Measurements from ENCODE around the gene GRIK5. TPM values are rescaled to one million over a fixed set of nuclear protein-coding genes. Genes with fewer than 3 reads are reported as not detected.

GRIK5 gene
- total RNA-seq, 1 donor from 2014 or later: 15.5 TPM

DNA sequence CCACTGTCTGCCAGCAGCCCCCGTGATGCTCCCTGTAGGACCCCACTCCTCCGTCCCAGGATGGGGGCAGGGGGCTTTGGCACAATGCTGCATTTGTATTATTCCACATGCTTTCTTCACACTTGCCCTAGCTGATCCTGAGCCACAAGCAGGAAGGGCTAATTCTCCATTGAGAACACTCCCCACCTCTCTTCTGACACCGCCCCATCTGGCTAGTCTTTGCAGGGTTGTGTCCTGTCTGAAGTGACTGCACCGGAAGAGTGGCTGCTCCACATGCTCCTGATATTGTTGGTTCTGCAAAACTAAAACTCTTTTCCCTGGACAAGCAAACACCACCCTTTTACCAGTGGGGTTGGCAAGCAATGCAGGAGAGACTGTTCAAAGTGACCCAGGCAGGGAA lies 23.9 kb upstream of the GRIK5 start:
- H3K27me3 ChIP-seq: no peaks in the 10 kb centered on the region
- intact Hi-C loops (cut with DNase I): no loop called here
- TF ChIP-seq, protein P1, sequence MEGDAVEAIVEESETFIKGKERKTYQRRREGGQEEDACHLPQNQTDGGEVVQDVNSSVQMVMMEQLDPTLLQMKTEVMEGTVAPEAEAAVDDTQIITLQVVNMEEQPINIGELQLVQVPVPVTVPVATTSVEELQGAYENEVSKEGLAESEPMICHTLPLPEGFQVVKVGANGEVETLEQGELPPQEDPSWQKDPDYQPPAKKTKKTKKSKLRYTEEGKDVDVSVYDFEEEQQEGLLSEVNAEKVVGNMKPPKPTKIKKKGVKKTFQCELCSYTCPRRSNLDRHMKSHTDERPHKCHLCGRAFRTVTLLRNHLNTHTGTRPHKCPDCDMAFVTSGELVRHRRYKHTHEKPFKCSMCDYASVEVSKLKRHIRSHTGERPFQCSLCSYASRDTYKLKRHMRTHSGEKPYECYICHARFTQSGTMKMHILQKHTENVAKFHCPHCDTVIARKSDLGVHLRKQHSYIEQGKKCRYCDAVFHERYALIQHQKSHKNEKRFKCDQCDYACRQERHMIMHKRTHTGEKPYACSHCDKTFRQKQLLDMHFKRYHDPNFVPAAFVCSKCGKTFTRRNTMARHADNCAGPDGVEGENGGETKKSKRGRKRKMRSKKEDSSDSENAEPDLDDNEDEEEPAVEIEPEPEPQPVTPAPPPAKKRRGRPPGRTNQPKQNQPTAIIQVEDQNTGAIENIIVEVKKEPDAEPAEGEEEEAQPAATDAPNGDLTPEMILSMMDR (IDR thresholded peaks at IDR 0.05): no peak
- H3K27ac ChIP-seq: no peak overlapping the region
- no peak overlapping the region for H3K4me3 ChIP-seq
- peaks cover 0 to under 1% of the 10 kb centered on the region in 2 donors for H3K4me1 ChIP-seq
- no peaks in the 10 kb centered on the region for H3K36me3 ChIP-seq
- no peak for DNase-seq (ENCODE audit: low spot score in 2 of 2)
- H3K9me3 ChIP-seq: no peaks in the 10 kb centered on the region

- peaks cover 0 to 5% of the 10 kb centered on the region in 2 donors for H3K4me1 ChIP-seq
- H3K27ac ChIP-seq: no peak overlapping the region
- H3K9me3 ChIP-seq: no peaks in the 10 kb centered on the region
- no peak for DNase-seq (ENCODE audit: low spot score in 2 of 2)
- H3K27me3 ChIP-seq: no peaks in the 10 kb centered on the region
- no peak overlapping the region for H3K4me3 ChIP-seq
- intact Hi-C loops (cut with DNase I): no loop called here
- TF ChIP-seq, protein P1 (IDR thresholded peaks at IDR 0.05): no peak
- no peaks in the 10 kb centered on the region for H3K36me3 ChIP-seq
Measured at GRCh38 chr19:42093505-42093904, 23.5 kb upstream of the GRIK5 start.

DNA sequence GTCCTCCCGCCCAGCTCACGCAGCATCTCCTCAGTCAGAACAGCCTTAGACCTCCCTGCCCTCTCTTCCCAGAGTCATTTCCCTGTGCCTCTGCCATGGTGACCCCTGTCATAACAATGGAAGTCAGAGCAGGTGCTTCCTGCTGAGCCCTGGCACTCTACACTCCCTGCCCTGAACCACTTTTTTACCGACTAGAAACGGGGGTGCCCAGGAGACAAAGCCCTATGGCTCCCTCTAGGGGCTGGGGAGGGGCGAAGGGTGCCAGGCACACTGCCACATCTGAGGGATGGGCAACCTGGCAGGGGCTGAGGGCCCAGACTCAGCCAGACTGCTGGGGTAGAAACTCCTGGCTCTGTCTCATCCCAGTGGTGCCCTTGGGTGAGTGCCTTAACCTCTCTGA lies 22.3 kb upstream of the GRIK5 start:
- intact Hi-C loops (cut with DNase I): no loop called here
- Histone ChIP-seq H3K4me1 (peaks cover 0 to 7% of the 10 kb centered on the region in 2 donors), H3K9me3 (no peaks in the 10 kb centered on the region), H3K27ac (no peak overlapping the region), H3K36me3 (no peaks in the 10 kb centered on the region), H3K4me3 (no peak overlapping the region), H3K27me3 (no peaks in the 10 kb centered on the region)
- TF ChIP-seq, protein P1 (IDR thresholded peaks at IDR 0.05): no peak
- no peak for DNase-seq (ENCODE audit: low spot score in 2 of 2)

DNA sequence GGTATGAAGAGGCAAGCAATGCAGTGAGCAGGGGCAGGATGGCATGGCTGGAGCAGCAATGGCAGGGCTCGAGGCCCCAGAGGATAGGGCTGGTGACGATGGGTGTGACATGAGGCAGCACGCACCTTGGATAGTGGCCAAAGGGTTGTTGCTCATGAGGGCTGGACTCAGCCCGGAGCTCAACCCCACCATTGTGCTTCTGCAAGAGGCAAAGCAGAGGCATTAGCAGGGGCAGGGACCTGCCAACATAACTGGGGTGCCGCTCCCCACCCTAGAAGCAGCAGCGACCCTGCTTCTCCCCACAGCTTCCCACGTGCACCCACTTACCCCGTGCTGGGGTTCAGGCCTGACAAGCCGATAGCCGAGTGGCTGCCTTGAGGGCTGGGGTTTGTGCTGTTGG lies 21.7 kb upstream of the GRIK5 start:
- DNase-seq (ENCODE audit: low spot score in 2 of 2): no peak
- intact Hi-C loops (cut with DNase I): no loop called here
- Histone ChIP-seq H3K36me3 (no peaks in the 10 kb centered on the region), H3K4me3 (no peak overlapping the region), H3K9me3 (no peaks in the 10 kb centered on the region), H3K27me3 (no peaks in the 10 kb centered on the region), H3K27ac (no peak overlapping the region), H3K4me1 (peaks cover 0 to 7% of the 10 kb centered on the region in 2 donors)
- TF ChIP-seq, protein P1 (IDR thresholded peaks at IDR 0.05): no peak

DNA sequence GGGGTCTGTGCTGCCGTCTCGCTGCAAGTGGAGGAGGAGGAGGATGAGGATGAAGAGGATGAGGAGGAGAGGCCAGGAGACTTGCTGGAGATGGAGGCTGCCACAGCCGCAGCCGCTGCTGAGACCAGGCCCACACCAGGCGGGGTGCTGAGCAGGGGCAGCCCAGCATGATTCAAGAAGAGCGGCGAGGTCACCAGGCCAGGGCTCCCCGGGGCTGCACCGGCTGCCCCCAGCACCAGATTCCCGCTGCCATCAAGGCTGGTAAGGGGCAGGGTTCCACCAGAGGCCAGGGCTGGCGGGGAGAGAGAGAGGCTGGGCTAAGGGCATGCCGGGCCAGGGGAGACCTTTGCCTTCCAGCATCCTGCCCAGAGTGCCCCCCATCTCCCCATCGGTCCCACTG lies 21.3 kb upstream of the GRIK5 start:
- DNase-seq (ENCODE audit: low spot score in 2 of 2): no peak
- intact Hi-C loops (cut with DNase I): no loop called here
- Histone ChIP-seq H3K9me3 (no peaks in the 10 kb centered on the region), H3K4me1 (peaks cover 0 to 7% of the 10 kb centered on the region in 2 donors), H3K4me3 (no peak overlapping the region), H3K27ac (no peak overlapping the region), H3K27me3 (no peaks in the 10 kb centered on the region), H3K36me3 (no peaks in the 10 kb centered on the region)
- TF ChIP-seq, protein P1 (IDR thresholded peaks at IDR 0.05): no peak

DNA sequence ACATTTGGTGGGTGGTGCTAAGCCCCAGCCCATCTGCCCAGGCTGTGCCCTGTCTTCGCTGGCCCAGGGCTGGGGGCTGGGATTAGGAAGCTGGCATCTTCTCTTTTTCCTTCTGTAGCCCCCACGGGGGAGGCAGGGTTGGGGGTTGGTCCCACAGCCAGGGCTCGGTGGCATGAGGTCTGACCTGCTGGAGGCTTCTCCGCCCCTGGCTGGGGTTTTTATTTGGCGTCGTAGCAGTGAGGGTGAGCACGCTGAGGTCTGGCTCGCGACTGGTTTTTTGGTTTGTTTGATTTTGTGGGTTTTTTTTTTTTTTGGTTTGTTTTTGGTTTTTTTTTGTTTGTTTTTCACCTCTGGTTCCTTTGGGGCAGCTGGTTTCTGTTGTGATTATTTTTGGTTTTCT lies 20.7 kb upstream of the GRIK5 start:
- H3K27ac ChIP-seq: no peak overlapping the region
- DNase-seq (ENCODE audit: low spot score in 2 of 2): no peak
- no peaks in the 10 kb centered on the region for H3K9me3 ChIP-seq
- H3K4me1 ChIP-seq: peaks cover 0 to 7% of the 10 kb centered on the region in 2 donors
- H3K27me3 ChIP-seq: no peaks in the 10 kb centered on the region
- no peaks in the 10 kb centered on the region for H3K36me3 ChIP-seq
- H3K4me3 ChIP-seq: no peak overlapping the region
- intact Hi-C loops (cut with DNase I): no loop called here
- TF ChIP-seq, protein P1 (IDR thresholded peaks at IDR 0.05): no peak

Measured in ascending aorta (tissue), 2 donors.